CD14-positive monocyte (primary cell): ENCODE data around the gene ASPSCR1. TPM values are rescaled to one million over a fixed set of nuclear protein-coding genes. Genes with fewer than 3 reads are reported as not detected.

ENCODE experiments used
- DNase-seq, 3 donors: peaks; one replicate each; pipeline ENCODE4 v3.0.0-alpha.2; 2011 to 2022
- H2AFZ ChIP-seq: 2 replicates; pipeline ENCODE4 v1.6.0; 2012; ENCODE audit warnings: mild to moderate bottlenecking, low read depth, low read length, inconsistent platforms; ENCODE audit not compliant: insufficient read depth, poor library complexity, severe bottlenecking
- H3K27ac ChIP-seq, 2 donors: 1 replicate in 1 of 2; 2 replicates in 1 of 2; pipeline ENCODE4 v1.5.1; 2012 to 2013; ENCODE audit warnings: low read length in 2 of 2, control low read depth in 1 of 2, inconsistent platforms in 1 of 2, low read depth in 1 of 2, mild to moderate bottlenecking in 1 of 2
- H3K27me3 ChIP-seq, 2 donors: one replicate each; pipeline versions ENCODE4 v1.6.0 to v1.6.1; 2011 to 2013; ENCODE audit warnings: low read length in 2 of 2; ENCODE audit not compliant: control insufficient read depth in 2 of 2, insufficient read depth in 2 of 2
- H3K36me3 ChIP-seq, 2 donors: replicated peaks in 1 of 2; 1 replicate in 1 of 2; 2 replicates in 1 of 2; pipeline versions ENCODE4 v1.5.1 to v1.6.1; 2012 to 2013; ENCODE audit warnings: low read length in 2 of 2, control low read depth in 1 of 2, inconsistent platforms in 1 of 2, mild to moderate bottlenecking in 1 of 2; ENCODE audit not compliant: insufficient read depth in 2 of 2, control insufficient read depth in 1 of 2
- H3K4me1 ChIP-seq, 2 donors: 1 replicate in 1 of 2; 2 replicates in 1 of 2; pipeline versions ENCODE4 v1.5.1 to v1.6.1; 2012 to 2013; ENCODE audit warnings: low read length in 2 of 2, control low read depth in 1 of 2, inconsistent platforms in 1 of 2, mild to moderate bottlenecking in 1 of 2, moderate library complexity in 1 of 2; ENCODE audit not compliant: insufficient read depth in 2 of 2, control insufficient read depth in 1 of 2
- H3K4me2 ChIP-seq: replicated peaks from 2 replicates; pipeline ENCODE3; 2012; ENCODE audit warnings: low read length, moderate library complexity, mild to moderate bottlenecking; ENCODE audit not compliant: poor library complexity, severe bottlenecking; ENCODE audit errors: extremely low read depth
- H3K4me3 ChIP-seq, 3 experiments: fragments of 200-600 bp in 1 of 3; sonication (generic) in 1 of 3; replicated peaks in 1 of 3; 1 replicate in 2 of 3; 2 replicates in 1 of 3; pipeline ENCODE4 v1.5.1; 2011 to 2013; ENCODE audit warnings: low read length in 3 of 3, mild to moderate bottlenecking in 3 of 3, control low read depth in 2 of 3, low read depth in 2 of 3, inconsistent platforms in 1 of 3, moderate library complexity in 1 of 3
- H3K79me2 ChIP-seq: 2 replicates; pipeline ENCODE4 v1.6.0; 2012; ENCODE audit warnings: mild to moderate bottlenecking, control low read depth, inconsistent platforms, low read length, moderate library complexity; ENCODE audit not compliant: insufficient read depth
- H3K9ac ChIP-seq: 2 replicates; pipeline ENCODE4 v1.6.0; 2017; ENCODE audit warnings: low read length, mild to moderate bottlenecking; ENCODE audit not compliant: insufficient read depth, poor library complexity, severe bottlenecking
- H3K9me3 ChIP-seq, 2 donors: replicated peaks in 1 of 2; 1 replicate in 1 of 2; 2 replicates in 1 of 2; pipeline versions ENCODE4 v1.5.1 to v1.6.1; 2012 to 2013; ENCODE audit warnings: low read length in 2 of 2, control low read depth in 1 of 2; ENCODE audit not compliant: control insufficient read depth in 1 of 2, insufficient read depth in 1 of 2
- H4K20me1 ChIP-seq: 2 replicates; pipeline ENCODE4 v1.6.0; 2012; ENCODE audit warnings: mild to moderate bottlenecking, low read length, control low read depth, moderate library complexity; ENCODE audit not compliant: insufficient read depth
- H3K27ac Mint-ChIP-seq, 7 donors: one replicate each; pipeline ENCODE4 v1.8.0; 2020; ENCODE audit warnings: mild to moderate bottlenecking in 7 of 7, mixed read lengths in 7 of 7, moderate library complexity in 6 of 7, inconsistent platforms in 2 of 7
- H3K27me3 Mint-ChIP-seq, 3 donors: one replicate each; pipeline ENCODE4 v1.8.0; 2021 to 2022; ENCODE audit warnings: low read depth in 3 of 3, mild to moderate bottlenecking in 3 of 3, mixed read lengths in 3 of 3, moderate library complexity in 3 of 3, inconsistent platforms in 1 of 3
- H3K36me3 Mint-ChIP-seq, 2 donors: one replicate each; pipeline ENCODE4 v1.8.0; 2020; ENCODE audit warnings: mixed read lengths in 2 of 2, inconsistent platforms in 1 of 2, mild to moderate bottlenecking in 1 of 2
- H3K4me1 Mint-ChIP-seq: one replicate; pipeline ENCODE4 v1.8.0; 2020; ENCODE audit warnings: mild to moderate bottlenecking, mixed read lengths
- H3K4me3 Mint-ChIP-seq, 2 donors: one replicate each; pipeline ENCODE4 v1.8.0; 2020; ENCODE audit warnings: mild to moderate bottlenecking in 2 of 2, mixed read lengths in 2 of 2, moderate library complexity in 1 of 2
- H3K9me3 Mint-ChIP-seq, 7 donors: one replicate each; pipeline ENCODE4 v1.8.0; 2020 to 2022; ENCODE audit warnings: mixed read lengths in 7 of 7, mild to moderate bottlenecking in 6 of 7, moderate library complexity in 6 of 7, inconsistent platforms in 2 of 7
- WGBS: methylation state at CpG from one replicate; pipeline ENCODE4 v1.1.5; 2013; ENCODE audit warnings: missing lambda C conversion rate; ENCODE audit not compliant: insufficient coverage; 5-methylcytosine and 5-hydroxymethylcytosine counted together
- intact Hi-C, 2 donors: fragments of 100-400 bp; cut with micrococcal nuclease; formaldehyde crosslinking; loops; one replicate each; pipeline versions ENCODE4 v1.15.0 to v1.15.1; 2023
- polyA plus RNA-seq, 3 donors: library from polyadenylated mRNA; depleted of rRNA in 1 of 3; unstranded in 2 of 3; stranded (reverse) in 1 of 3; fragments of 300-500 nt in 2 of 3; fragments of >200 nt in 1 of 3; fragmentation: Illumina TruSeq in 2 of 3; gene quantifications; 1 replicate in 2 of 3; 2 replicates in 1 of 3; pipeline ENCODE4 v1.2.3, GENCODE V29; 2012 to 2021
- TF ChIP-seq, protein P1 (sequence below): fragments of 200-600 bp; IDR thresholded peaks from one replicate; pipeline ENCODE4 v1.8.0; 2022; ENCODE audit warnings: antibody characterized with exemption, mild to moderate bottlenecking

Gene ASPSCR1
- polyA plus RNA-seq, 3 donors: 25.5 to 31.9 (median 25.6) TPM

DNA sequence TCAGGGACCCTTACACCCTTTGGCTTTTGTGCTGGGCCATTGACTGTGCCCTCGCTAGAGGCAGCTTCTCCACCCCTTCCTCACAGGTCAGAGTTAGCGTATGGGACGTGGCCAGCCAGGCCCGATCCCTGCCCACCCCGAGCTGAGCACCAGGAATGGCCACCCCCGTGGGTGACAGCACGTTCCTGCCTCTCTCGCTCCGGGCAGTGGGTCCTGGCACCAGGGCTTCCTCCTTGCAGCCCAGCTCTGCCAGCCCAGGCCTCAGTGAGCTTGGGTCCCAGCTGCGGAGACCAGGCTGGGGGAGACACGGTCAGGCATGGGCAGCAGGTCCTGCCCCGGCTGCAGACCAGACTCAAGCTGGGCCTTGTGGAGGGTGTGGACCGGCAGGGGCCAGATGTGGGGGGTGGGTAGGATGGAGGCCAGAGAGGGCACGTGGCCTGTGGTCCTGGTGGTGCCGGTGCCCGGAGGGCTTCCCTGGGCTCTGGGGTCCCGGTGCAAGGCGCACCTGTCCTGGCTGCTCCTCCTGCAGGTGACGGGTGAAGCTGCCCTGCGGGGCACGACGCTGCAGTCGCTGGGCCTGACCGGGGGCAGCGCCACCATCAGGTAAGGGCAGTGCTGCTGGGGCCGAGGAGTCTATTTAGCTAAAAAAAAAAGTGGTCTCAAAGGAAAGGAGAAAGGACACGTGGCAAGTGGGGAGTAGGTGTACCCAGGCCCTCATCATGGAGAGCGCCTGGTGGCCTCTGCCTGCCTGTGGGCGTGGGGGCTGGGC, 18.2 kb downstream of the ASPSCR1 start:
- H3K79me2 ChIP-seq: no peaks in the 10 kb centered on the region
- H4K20me1 ChIP-seq: peaks cover 4% of the 10 kb centered on the region
- H3K4me3 Mint-ChIP-seq: no peak overlapping the region
- TF ChIP-seq, protein P1, sequence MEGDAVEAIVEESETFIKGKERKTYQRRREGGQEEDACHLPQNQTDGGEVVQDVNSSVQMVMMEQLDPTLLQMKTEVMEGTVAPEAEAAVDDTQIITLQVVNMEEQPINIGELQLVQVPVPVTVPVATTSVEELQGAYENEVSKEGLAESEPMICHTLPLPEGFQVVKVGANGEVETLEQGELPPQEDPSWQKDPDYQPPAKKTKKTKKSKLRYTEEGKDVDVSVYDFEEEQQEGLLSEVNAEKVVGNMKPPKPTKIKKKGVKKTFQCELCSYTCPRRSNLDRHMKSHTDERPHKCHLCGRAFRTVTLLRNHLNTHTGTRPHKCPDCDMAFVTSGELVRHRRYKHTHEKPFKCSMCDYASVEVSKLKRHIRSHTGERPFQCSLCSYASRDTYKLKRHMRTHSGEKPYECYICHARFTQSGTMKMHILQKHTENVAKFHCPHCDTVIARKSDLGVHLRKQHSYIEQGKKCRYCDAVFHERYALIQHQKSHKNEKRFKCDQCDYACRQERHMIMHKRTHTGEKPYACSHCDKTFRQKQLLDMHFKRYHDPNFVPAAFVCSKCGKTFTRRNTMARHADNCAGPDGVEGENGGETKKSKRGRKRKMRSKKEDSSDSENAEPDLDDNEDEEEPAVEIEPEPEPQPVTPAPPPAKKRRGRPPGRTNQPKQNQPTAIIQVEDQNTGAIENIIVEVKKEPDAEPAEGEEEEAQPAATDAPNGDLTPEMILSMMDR: no peak
- no peak for DNase-seq
- no peaks in the 10 kb centered on the region for H3K4me1 ChIP-seq
- peaks cover 0 to 2% (median 0%) of the 10 kb centered on the region in 7 donors for H3K9me3 Mint-ChIP-seq
- no peaks in the 10 kb centered on the region for H3K27me3 Mint-ChIP-seq
- no peak overlapping the region for H3K9ac ChIP-seq
- H2AFZ ChIP-seq: no peak overlapping the region
- 98% methylated on average over 28 of the region's 29 CpGs for WGBS
- no peak overlapping the region for H3K4me3 ChIP-seq
- H3K27me3 ChIP-seq: no peaks in the 10 kb centered on the region
- H3K27ac Mint-ChIP-seq: no peak overlapping the region
- H3K9me3 ChIP-seq: no peaks in the 10 kb centered on the region
- no peak overlapping the region for H3K4me2 ChIP-seq
- H3K27ac ChIP-seq: no peak overlapping the region
- peaks cover 16 to 32% of the 10 kb centered on the region in 2 donors for H3K36me3 ChIP-seq
- no peaks in the 10 kb centered on the region for H3K4me1 Mint-ChIP-seq
- H3K36me3 Mint-ChIP-seq: peaks cover 19 to 52% of the 10 kb centered on the region in 2 donors
- intact Hi-C loops: no loop called here

DNA sequence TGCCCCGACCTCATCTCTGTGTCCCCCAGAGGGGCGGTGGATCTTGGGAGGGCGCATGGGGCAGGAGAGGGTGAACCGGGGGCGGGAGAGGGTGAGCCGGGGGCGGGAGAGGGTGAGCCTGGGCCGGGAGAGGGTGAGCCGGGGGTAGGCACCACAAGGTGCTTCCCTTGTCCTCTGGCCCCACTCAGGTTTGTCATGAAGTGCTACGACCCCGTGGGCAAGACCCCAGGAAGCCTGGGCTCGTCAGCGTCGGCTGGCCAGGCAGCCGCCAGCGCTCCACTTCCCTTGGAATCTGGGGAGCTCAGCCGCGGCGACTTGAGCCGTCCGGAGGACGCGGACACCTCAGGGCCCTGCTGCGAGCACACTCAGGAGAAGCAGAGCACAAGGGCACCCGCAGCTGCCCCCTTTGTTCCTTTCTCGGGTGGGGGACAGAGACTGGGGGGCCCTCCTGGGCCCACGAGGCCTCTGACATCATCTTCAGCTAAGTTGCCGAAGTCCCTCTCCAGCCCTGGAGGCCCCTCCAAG, 18.9 kb downstream of the ASPSCR1 start:
- Histone ChIP-seq H4K20me1 (peaks cover 3% of the 10 kb centered on the region), H3K9me3 (no peaks in the 10 kb centered on the region), H3K27ac (no peak overlapping the region), H3K36me3 (peaks cover 14 to 30% of the 10 kb centered on the region in 2 donors), H3K27me3 (no peaks in the 10 kb centered on the region), H3K4me3 (no peak overlapping the region), H3K4me1 (no peaks in the 10 kb centered on the region), H3K4me2 (no peak overlapping the region), H2AFZ (no peak overlapping the region), H3K9ac (no peak overlapping the region), H3K79me2 (no peaks in the 10 kb centered on the region)
- H3K4me3 Mint-ChIP-seq: no peak overlapping the region
- H3K4me1 Mint-ChIP-seq: no peaks in the 10 kb centered on the region
- H3K9me3 Mint-ChIP-seq: peaks cover 0 to 2% (median 0%) of the 10 kb centered on the region in 7 donors
- H3K27ac Mint-ChIP-seq: no peak overlapping the region
- DNase-seq: no peak
- peaks cover 16 to 49% of the 10 kb centered on the region in 2 donors for H3K36me3 Mint-ChIP-seq
- TF ChIP-seq, protein P1: no peak
- intact Hi-C loops: no loop called here
- WGBS: 94% methylated on average over 28 of the region's 28 CpGs
- H3K27me3 Mint-ChIP-seq: no peaks in the 10 kb centered on the region
